Hepatocyte (in vitro differentiated cells): Measurements from ENCODE around the gene FRMD6. TPM values are rescaled to one million over a fixed set of nuclear protein-coding genes. Genes with fewer than 3 reads are reported as not detected.

ENCODE experiments used
- DNase-seq: peaks from one replicate; pipeline ENCODE4 v3.0.0-alpha.2; 2016; ENCODE audit warnings: low spot score
- H2AFZ ChIP-seq: fragments of 200-600 bp; sonication (generic); 2 replicates; pipeline ENCODE4 v1.6.0; 2016; ENCODE audit warnings: antibody characterized with exemption, mild to moderate bottlenecking
- H3K27ac ChIP-seq: fragments of 200-600 bp; sonication (generic); 2 replicates; pipeline ENCODE4 v1.5.1; 2016; ENCODE audit warnings: mild to moderate bottlenecking
- H3K27me3 ChIP-seq: fragments of 200-600 bp; sonication (generic); 2 replicates; pipeline ENCODE4 v1.6.1; 2016
- H3K36me3 ChIP-seq: fragments of 200-600 bp; sonication (generic); replicated peaks from 2 replicates; pipeline ENCODE4 v1.5.1; 2016; ENCODE audit warnings: low read depth; ENCODE audit not compliant: insufficient read depth
- H3K4me1 ChIP-seq: fragments of 200-600 bp; sonication (generic); 2 replicates; pipeline ENCODE4 v1.5.1; 2016; ENCODE audit warnings: mild to moderate bottlenecking, moderate library complexity; ENCODE audit not compliant: insufficient read depth
- H3K4me2 ChIP-seq: fragments of 200-600 bp; sonication (generic); 2 replicates; pipeline ENCODE4 v1.6.0; 2016
- H3K4me3 ChIP-seq: fragments of 200-600 bp; sonication (generic); 2 replicates; pipeline ENCODE4 v1.5.1; 2016; ENCODE audit warnings: mild to moderate bottlenecking
- H3K79me2 ChIP-seq: fragments of 200-600 bp; sonication (generic); 2 replicates; pipeline ENCODE4 v1.6.0; 2017; ENCODE audit warnings: mild to moderate bottlenecking
- H3K9me2 ChIP-seq: fragments of 200-600 bp; sonication (generic); replicated peaks from 2 replicates; pipeline ENCODE4 v1.6.0; 2017; ENCODE audit warnings: mild to moderate bottlenecking; ENCODE audit not compliant: insufficient read depth
- H3K9me3 ChIP-seq: fragments of 200-600 bp; sonication (generic); 2 replicates; pipeline ENCODE4 v1.5.1; 2016; ENCODE audit warnings: low read depth, mild to moderate bottlenecking
- H4K20me1 ChIP-seq: fragments of 200-600 bp; sonication (generic); 2 replicates; pipeline ENCODE4 v1.6.0; 2016; ENCODE audit warnings: mild to moderate bottlenecking; ENCODE audit not compliant: insufficient read depth, poor library complexity, severe bottlenecking
- EZH2 ChIP-seq: fragments of 200-600 bp; sonication (generic); IDR thresholded peaks from 2 replicates; pipeline ENCODE4 v1.6.1; 2016; ENCODE audit warnings: antibody characterized with exemption, mild to moderate bottlenecking, borderline replicate concordance
- EZH2phosphoT487 ChIP-seq: fragments of 200-600 bp; sonication (generic); IDR thresholded peaks from one replicate; pipeline ENCODE4 v1.6.1; 2018; ENCODE audit warnings: antibody characterized with exemption, mild to moderate bottlenecking, low read depth, moderate library complexity; ENCODE audit not compliant: unreplicated experiment, severe bottlenecking
- WGBS: methylation state at CpG from one replicate; pipeline ENCODE4 v1.1.6; 2016; ENCODE audit warnings: low lambda C conversion rate; ENCODE audit errors: missing lambda C conversion rate; 5-methylcytosine and 5-hydroxymethylcytosine counted together
- polyA plus RNA-seq: library from polyadenylated mRNA; unstranded; fragments of >200 nt; fragmentation: Nextera tagmentation; extraction: Ambion mirVana; gene quantifications from 2 replicates; pipeline ENCODE4 v1.2.1, GENCODE V29; 2016
- total RNA-seq: library from RNA; depleted of rRNA; stranded (reverse); fragments of >200 nt; gene quantifications from 2 replicates; pipeline ENCODE4 v1.2.3, GENCODE V29; 2014
- TF ChIP-seq, protein P1 (sequence below): fragments of 200-600 bp; sonication (generic); IDR thresholded peaks from 2 replicates; pipeline ENCODE4 v1.5.1; 2016; ENCODE audit warnings: antibody characterized with exemption, mild to moderate bottlenecking; ENCODE audit not compliant: poor library complexity

Gene FRMD6
- total and polyA plus RNA-seq, 2 experiments from 2014 or later: 18.9 to 64.4 TPM

DNA sequence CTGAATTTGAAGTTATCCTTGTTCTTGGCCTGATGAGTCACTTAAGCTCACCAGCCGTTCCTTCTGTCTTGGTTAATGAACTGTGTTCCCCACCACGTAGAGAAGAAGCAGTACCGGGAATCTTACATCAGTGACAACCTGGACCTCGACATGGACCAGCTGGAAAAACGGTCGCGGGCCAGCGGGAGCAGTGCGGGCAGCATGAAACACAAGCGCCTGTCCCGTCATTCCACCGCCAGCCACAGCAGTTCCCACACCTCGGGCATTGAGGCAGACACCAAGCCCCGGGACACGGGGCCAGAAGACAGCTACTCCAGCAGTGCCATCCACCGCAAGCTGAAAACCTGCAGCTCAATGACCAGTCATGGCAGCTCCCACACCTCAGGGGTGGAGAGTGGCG is 68.2 kb downstream of the FRMD6 start:
- WGBS: 92% methylated on average over 17 of the region's 17 CpGs
- H4K20me1 ChIP-seq: no peaks in the 10 kb centered on the region
- H3K79me2 ChIP-seq: no peaks in the 10 kb centered on the region
- H3K4me3 ChIP-seq: no peak overlapping the region
- no peaks in the 10 kb centered on the region for H3K4me1 ChIP-seq
- H3K4me2 ChIP-seq: no peak overlapping the region
- H3K9me2 ChIP-seq: no peaks in the 10 kb centered on the region
- H3K36me3 ChIP-seq: no peaks in the 10 kb centered on the region
- H2AFZ ChIP-seq: no peak overlapping the region
- no peak overlapping the region for H3K27ac ChIP-seq
- H3K9me3 ChIP-seq: no peaks in the 10 kb centered on the region
- TF ChIP-seq EZH2 (no peak), EZH2phosphoT487 (no peak)
- TF ChIP-seq, protein P1, sequence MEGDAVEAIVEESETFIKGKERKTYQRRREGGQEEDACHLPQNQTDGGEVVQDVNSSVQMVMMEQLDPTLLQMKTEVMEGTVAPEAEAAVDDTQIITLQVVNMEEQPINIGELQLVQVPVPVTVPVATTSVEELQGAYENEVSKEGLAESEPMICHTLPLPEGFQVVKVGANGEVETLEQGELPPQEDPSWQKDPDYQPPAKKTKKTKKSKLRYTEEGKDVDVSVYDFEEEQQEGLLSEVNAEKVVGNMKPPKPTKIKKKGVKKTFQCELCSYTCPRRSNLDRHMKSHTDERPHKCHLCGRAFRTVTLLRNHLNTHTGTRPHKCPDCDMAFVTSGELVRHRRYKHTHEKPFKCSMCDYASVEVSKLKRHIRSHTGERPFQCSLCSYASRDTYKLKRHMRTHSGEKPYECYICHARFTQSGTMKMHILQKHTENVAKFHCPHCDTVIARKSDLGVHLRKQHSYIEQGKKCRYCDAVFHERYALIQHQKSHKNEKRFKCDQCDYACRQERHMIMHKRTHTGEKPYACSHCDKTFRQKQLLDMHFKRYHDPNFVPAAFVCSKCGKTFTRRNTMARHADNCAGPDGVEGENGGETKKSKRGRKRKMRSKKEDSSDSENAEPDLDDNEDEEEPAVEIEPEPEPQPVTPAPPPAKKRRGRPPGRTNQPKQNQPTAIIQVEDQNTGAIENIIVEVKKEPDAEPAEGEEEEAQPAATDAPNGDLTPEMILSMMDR: no peak
- H3K27me3 ChIP-seq: no peaks in the 10 kb centered on the region
- DNase-seq: no peak

DNA sequence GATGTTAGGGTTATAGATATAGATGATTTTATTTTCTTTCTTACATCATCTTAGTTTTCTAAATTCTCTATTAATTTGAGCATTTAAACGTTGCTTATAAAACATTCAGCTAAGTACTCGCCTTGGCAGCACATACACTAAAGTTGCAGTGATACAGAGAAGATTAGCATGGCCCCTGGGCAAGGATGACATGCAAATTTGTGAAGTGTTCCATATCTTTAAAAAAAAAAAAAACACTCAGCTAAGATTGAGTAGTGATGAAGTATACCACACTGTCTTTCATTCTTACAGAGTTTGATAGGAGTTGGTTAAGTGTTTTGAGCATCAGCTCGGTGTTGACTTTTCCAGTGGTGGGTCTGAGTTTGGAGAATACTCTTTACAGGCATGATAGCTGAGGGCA is 72.3 kb downstream of the FRMD6 start:
- Histone ChIP-seq H3K4me3 (no peak overlapping the region), H3K9me2 (no peaks in the 10 kb centered on the region), H2AFZ (no peak overlapping the region), H3K79me2 (no peaks in the 10 kb centered on the region), H3K9me3 (no peaks in the 10 kb centered on the region), H3K27ac (no peak overlapping the region), H3K27me3 (no peaks in the 10 kb centered on the region), H3K4me1 (no peaks in the 10 kb centered on the region), H3K36me3 (no peaks in the 10 kb centered on the region), H4K20me1 (no peaks in the 10 kb centered on the region), H3K4me2 (no peak overlapping the region)
- WGBS: 93% methylated on average over 3 of the region's 3 CpGs
- no peak for TF ChIP-seq EZH2phosphoT487
- TF ChIP-seq EZH2: no peak
- TF ChIP-seq, protein P1: no peak
- DNase-seq: no peak

DNA sequence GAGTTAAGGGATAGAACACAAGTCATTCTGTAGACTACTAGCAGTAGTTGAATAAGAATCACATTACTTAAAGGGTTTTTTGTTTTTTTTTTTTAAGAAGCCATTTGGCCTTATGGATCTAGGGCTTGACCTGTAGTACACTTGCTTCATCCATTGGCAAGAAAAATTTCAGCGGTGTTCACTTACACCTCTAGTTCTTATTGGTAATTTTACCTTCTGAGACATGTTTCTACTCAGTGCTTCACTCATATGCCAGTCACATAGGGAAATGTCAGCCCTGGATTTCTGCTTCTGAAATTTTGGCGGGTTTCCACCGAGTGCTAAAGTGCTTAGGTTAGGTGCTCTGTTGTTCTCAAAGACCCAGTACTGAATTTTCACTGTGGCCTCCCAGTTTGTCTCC is 72.9 kb downstream of the FRMD6 start:
- Histone ChIP-seq H2AFZ (no peak overlapping the region), H3K27ac (no peak overlapping the region), H4K20me1 (no peaks in the 10 kb centered on the region), H3K4me2 (no peak overlapping the region), H3K27me3 (no peaks in the 10 kb centered on the region), H3K9me2 (no peaks in the 10 kb centered on the region), H3K4me3 (no peak overlapping the region), H3K79me2 (no peaks in the 10 kb centered on the region), H3K9me3 (no peaks in the 10 kb centered on the region), H3K36me3 (no peaks in the 10 kb centered on the region), H3K4me1 (no peaks in the 10 kb centered on the region)
- no peak for DNase-seq
- TF ChIP-seq EZH2: no peak
- TF ChIP-seq, protein P1: no peak
- TF ChIP-seq EZH2phosphoT487: no peak
- 100% methylated on average over 3 of the region's 3 CpGs for WGBS

DNA sequence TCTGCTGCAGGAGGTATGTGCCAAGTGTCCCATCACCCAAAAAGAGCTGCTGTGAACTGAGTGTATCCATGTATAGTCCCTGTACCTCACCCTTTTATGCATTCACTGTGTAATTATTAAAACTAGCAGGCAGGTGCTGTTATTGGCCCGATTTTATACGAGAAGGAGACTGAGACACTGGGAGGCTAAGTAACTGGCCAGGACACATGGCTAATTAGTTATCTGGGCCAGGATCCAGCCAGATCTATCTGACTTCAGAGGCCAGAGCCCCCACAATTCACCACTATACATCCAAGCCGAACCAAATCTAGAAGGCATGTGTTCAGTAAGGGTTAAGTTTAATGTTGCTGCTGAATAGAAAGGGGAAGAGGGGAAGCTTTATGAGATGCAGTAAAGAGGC is 73.4 kb downstream of the FRMD6 start:
- no peak for DNase-seq
- H3K27me3 ChIP-seq: no peaks in the 10 kb centered on the region
- H3K9me3 ChIP-seq: no peaks in the 10 kb centered on the region
- no peak overlapping the region for H2AFZ ChIP-seq
- H3K79me2 ChIP-seq: no peaks in the 10 kb centered on the region
- TF ChIP-seq EZH2phosphoT487 (no peak), EZH2 (no peak)
- TF ChIP-seq, protein P1: no peak
- WGBS: 94% methylated on average over 3 of the region's 3 CpGs
- H3K36me3 ChIP-seq: no peaks in the 10 kb centered on the region
- no peaks in the 10 kb centered on the region for H4K20me1 ChIP-seq
- no peak overlapping the region for H3K27ac ChIP-seq
- no peaks in the 10 kb centered on the region for H3K4me1 ChIP-seq
- H3K9me2 ChIP-seq: no peaks in the 10 kb centered on the region
- H3K4me3 ChIP-seq: no peak overlapping the region
- H3K4me2 ChIP-seq: no peak overlapping the region
